Spleen (tissue), 11 donors: Measurements from ENCODE around the gene PTPRG. TPM values are rescaled to one million over a fixed set of nuclear protein-coding genes. Genes with fewer than 3 reads are reported as not detected.

Experiments used
- DNase-seq: peaks from one replicate; pipeline ENCODE4 v3.0.0-alpha.2; 2020
- H3K27ac ChIP-seq, 8 donors: fragments of 200-600 bp; sonication (generic) in 7 of 8; 1 replicate in 4 of 8; 2 replicates in 4 of 8; pipeline versions ENCODE4 v1.5.0 to v1.8.0; 2016 to 2021; ENCODE audit warnings: inconsistent platforms in 4 of 8, mild to moderate bottlenecking in 4 of 8, moderate library complexity in 1 of 8
- H3K27me3 ChIP-seq, 7 donors: fragments of 200-600 bp; sonication (generic) in 6 of 7; replicated peaks in 1 of 7; 1 replicate in 4 of 7; 2 replicates in 3 of 7; pipeline versions ENCODE4 v1.5.0 to v1.8.0; 2016 to 2021; ENCODE audit warnings: inconsistent platforms in 3 of 7, mild to moderate bottlenecking in 1 of 7
- H3K36me3 ChIP-seq, 6 donors: fragments of 200-600 bp; sonication (generic) in 5 of 6; 1 replicate in 4 of 6; 2 replicates in 2 of 6; pipeline versions ENCODE4 v1.5.0 to v1.8.0; 2016 to 2021; ENCODE audit warnings: inconsistent platforms in 2 of 6
- H3K4me1 ChIP-seq, 6 donors: fragments of 200-600 bp; sonication (generic) in 5 of 6; 1 replicate in 3 of 6; 2 replicates in 3 of 6; pipeline versions ENCODE4 v1.5.0 to v1.8.0; 2016 to 2021; ENCODE audit warnings: inconsistent platforms in 3 of 6
- H3K4me3 ChIP-seq, 8 donors: fragments of 200-600 bp; sonication (generic) in 7 of 8; 1 replicate in 4 of 8; 2 replicates in 4 of 8; pipeline versions ENCODE4 v1.5.0 to v1.8.0; 2016 to 2021; ENCODE audit warnings: inconsistent platforms in 4 of 8, mild to moderate bottlenecking in 4 of 8, moderate library complexity in 2 of 8
- H3K9me3 ChIP-seq, 8 donors: fragments of 200-600 bp; sonication (generic) in 7 of 8; 1 replicate in 4 of 8; 2 replicates in 4 of 8; pipeline versions ENCODE4 v1.5.0 to v1.8.0; 2016 to 2021; ENCODE audit warnings: inconsistent platforms in 4 of 8
- CTCF ChIP-seq, 11 experiments: fragments of 200-600 bp in 7 of 11; fragments of 450-650 bp in 4 of 11; sonication (generic) in 4 of 11; IDR thresholded peaks in 8 of 11; conservative IDR thresholded peaks in 3 of 11; 1 replicate in 7 of 11; 2 replicates in 4 of 11; pipeline versions ENCODE4 v1.4.0 to v1.8.0; 2016 to 2021; ENCODE audit warnings: antibody characterized with exemption in 11 of 11, inconsistent platforms in 4 of 11, mild to moderate bottlenecking in 1 of 11
- POLR2A ChIP-seq, 3 donors: fragments of 450-650 bp; IDR thresholded peaks; one replicate each; pipeline ENCODE4 v1.5.1; 2017; ENCODE audit warnings: antibody characterized with exemption in 3 of 3, mild to moderate bottlenecking in 1 of 3
- POLR2AphosphoS5 ChIP-seq, 3 donors: sonication (generic); formaldehyde crosslinking; IDR thresholded peaks; one replicate each; pipeline ENCODE4 v1.5.1; 2017; ENCODE audit warnings: antibody characterized with exemption in 3 of 3
- WGBS, 5 donors: extraction: QIAGEN DNeasy Blood & Tissue Kit in 3 of 5; methylation state at CpG; one replicate each; pipeline versions ENCODE4 v1.1.5 to v1.1.7; 2013 to 2018; 5-methylcytosine and 5-hydroxymethylcytosine counted together
- intact Hi-C: fragments of 100-400 bp; cut with DNase I; formaldehyde crosslinking; loops from one replicate; pipeline ENCODE4 v1.15.0; 2023; ENCODE audit warnings: low total_unique reads
- polyA plus RNA-seq, 3 donors: library from polyadenylated mRNA; stranded (reverse); fragments of 200-250 nt; gene quantifications; one replicate each; pipeline ENCODE4 v1.2.1, GENCODE V29; 2013
- total RNA-seq, 7 donors: library from RNA; depleted of rRNA in 3 of 7; stranded (reverse); fragments of >200 nt in 3 of 7; fragmentation: NEBNext Ultra II Directional in 4 of 7; extraction: Animal tissue kit (Norgen Biotek cat#: 25700) in 4 of 7; gene quantifications; one replicate each; pipeline versions ENCODE4 v1.1.0 to v1.2.1, GENCODE V29; 2016 to 2021
- donor health status: healthy with polysubstance abuse.
- donor health status: DM: no; HTN: no; CAD: no; lungs with moderate emphysema.
- donor health status: DM: no; HTN: no; CAD: no.
- donor health status: Bipolar disorder and iron deficiency.
- donor health status: healthy.
- donor health status: DM: no; HTN: no; CAD: no.
- donor health status: DM: yes; HTN: yes; CAD: no.

The PTPRG gene
- total and polyA plus RNA-seq, 10 donors: 0.89 to 77.0 (median 34.5) TPM

DNA sequence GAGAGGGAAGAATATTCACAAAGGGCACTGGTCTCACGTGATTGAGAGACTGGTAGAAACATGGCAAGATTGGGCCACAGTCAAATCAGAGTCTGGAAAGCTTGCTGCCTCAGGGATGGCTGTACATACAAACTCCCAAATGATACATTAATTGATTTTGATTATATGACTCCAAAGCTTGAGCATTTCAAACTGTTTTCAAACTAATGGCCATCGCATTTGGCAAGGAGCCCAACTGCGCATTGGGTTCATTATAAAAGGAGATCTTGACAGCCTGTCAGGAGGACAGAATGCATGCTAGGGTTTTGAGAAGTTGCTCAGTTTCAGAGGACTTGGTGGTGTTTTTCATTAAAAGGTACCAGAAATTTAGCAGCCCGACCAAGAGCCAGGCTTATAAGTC, 117.7 kb downstream of the PTPRG start:
- WGBS, 5 donors: 78 to 87% (median 82%) methylated on average over 4 of the region's 4 CpGs
- Histone ChIP-seq H3K9me3 (no peaks in the 10 kb centered on the region), H3K27me3 (no peaks in the 10 kb centered on the region), H3K4me1 (no peaks in the 10 kb centered on the region), H3K4me3 (no peak overlapping the region), H3K36me3 (no peaks in the 10 kb centered on the region), H3K27ac (no peak overlapping the region)
- intact Hi-C loops: no loop called here
- TF ChIP-seq POLR2AphosphoS5 (IDR thresholded peaks at IDR 0.05) (no peak), POLR2A (IDR thresholded peaks at IDR 0.05) (no peak), CTCF (IDR thresholded peaks at IDR 0.05 in 8 of 11, conservative IDR thresholded peaks at IDR 0.05 in 3 of 11) (no peak)
- no peak for DNase-seq

GRCh38 chr3:61680617-61681016, 119.2 kb downstream of the PTPRG start:
- Histone ChIP-seq H3K36me3 (no peaks in the 10 kb centered on the region), H3K4me1 (no peaks in the 10 kb centered on the region), H3K4me3 (no peak overlapping the region), H3K9me3 (no peaks in the 10 kb centered on the region), H3K27me3 (no peaks in the 10 kb centered on the region), H3K27ac (no peak overlapping the region)
- TF ChIP-seq POLR2A (IDR thresholded peaks at IDR 0.05): no peak
- TF ChIP-seq POLR2AphosphoS5 (IDR thresholded peaks at IDR 0.05): no peak
- no peak for TF ChIP-seq CTCF (IDR thresholded peaks at IDR 0.05 in 8 of 11, conservative IDR thresholded peaks at IDR 0.05 in 3 of 11)
- no peak for DNase-seq
- 81 to 93% (median 83%) methylated on average over 3 of the region's 3 CpGs; no CpG with 5 or more reads in 2 of the 5 donors for WGBS, 5 donors
- intact Hi-C loops: no loop called here

DNA sequence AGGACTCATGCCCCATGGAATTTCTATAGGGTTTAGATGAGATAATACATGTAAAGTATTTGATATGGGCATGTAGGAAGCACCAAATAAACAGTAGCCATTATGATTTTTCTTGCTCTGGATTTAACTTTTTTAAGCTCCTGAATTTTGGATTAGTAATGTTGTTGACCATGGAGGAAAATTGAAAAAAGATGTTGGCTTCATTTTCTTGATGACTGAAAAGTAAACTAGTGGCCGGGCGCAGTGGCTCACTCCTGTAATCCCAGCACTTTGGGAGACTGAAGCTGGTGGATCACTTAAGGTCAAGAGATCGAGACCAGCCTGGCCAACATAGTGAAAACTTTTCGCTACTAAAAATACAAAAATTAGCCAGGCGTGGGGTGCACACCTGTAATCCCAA, 120.3 kb downstream of the PTPRG start:
- intact Hi-C loops: no loop called here
- no peaks in the 10 kb centered on the region for H3K9me3 ChIP-seq
- H3K4me1 ChIP-seq: no peaks in the 10 kb centered on the region
- TF ChIP-seq POLR2AphosphoS5 (IDR thresholded peaks at IDR 0.05) (no peak), POLR2A (IDR thresholded peaks at IDR 0.05) (no peak), CTCF (IDR thresholded peaks at IDR 0.05 in 8 of 11, conservative IDR thresholded peaks at IDR 0.05 in 3 of 11) (no peak)
- no peaks in the 10 kb centered on the region for H3K27me3 ChIP-seq
- WGBS, 5 donors: 88 to 98% (median 90%) methylated on average over 5 of the region's 5 CpGs
- H3K27ac ChIP-seq: no peak overlapping the region
- H3K4me3 ChIP-seq: no peak overlapping the region
- no peaks in the 10 kb centered on the region for H3K36me3 ChIP-seq
- no peak for DNase-seq

DNA sequence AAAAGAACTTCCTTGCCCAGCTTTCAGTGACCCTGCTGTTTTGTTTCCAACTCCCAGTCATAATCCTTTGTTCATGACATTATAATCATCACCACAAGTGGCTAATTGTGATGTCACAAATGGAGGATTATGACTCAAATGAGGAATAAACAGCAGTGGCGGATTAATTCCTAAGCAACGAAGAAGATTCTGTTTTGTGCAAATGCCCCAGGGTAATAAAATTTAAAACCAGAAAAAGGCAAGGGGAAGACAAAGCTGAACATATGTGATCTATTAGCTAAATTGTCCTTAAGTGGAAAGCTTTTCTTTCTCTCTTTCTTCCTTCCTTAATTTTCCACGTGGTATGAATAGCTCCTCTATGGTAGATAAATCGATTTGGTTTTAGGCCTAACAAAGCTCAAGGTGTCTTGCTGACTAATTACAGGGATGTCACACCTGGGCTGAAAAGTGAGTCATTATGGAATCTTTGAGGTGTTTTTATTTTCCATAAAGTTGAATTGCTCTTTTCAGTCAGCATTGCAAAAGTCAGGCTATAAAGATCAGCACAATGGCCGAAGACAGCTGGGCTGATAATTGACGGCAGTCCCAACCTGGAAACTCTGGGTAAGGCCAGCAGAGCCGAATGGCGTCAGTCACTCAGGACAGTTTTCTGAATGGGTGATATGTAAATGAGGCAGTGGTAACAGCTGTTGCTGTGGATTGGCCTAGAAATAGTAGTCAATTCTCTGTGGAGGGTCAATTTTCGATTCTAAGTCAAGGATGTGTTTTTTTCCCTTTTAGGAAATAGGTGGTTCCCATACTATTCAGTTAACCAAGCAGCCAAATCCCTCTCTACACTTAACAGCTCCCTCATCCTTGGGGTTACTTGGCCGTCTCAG, 121.5 kb downstream of the PTPRG start:
- H3K27me3 ChIP-seq: no peaks in the 10 kb centered on the region
- H3K4me1 ChIP-seq: no peaks in the 10 kb centered on the region
- DNase-seq: no peak
- TF ChIP-seq CTCF (IDR thresholded peaks at IDR 0.05 in 8 of 11, conservative IDR thresholded peaks at IDR 0.05 in 3 of 11) (no peak), POLR2AphosphoS5 (IDR thresholded peaks at IDR 0.05) (no peak), POLR2A (IDR thresholded peaks at IDR 0.05) (no peak)
- no peak overlapping the region for H3K4me3 ChIP-seq
- no peaks in the 10 kb centered on the region for H3K9me3 ChIP-seq
- WGBS, 5 donors: 75 to 87% (median 78%) methylated on average over 10 of the region's 10 CpGs
- H3K36me3 ChIP-seq: no peaks in the 10 kb centered on the region
- intact Hi-C loops: no loop called here
- no peak overlapping the region for H3K27ac ChIP-seq
